ENCODE results near the gene GSPT1. TPM values are rescaled to one million over a fixed set of nuclear protein-coding genes. Genes with fewer than 3 reads are reported as not detected.

The GSPT1 gene
- total and polyA plus RNA-seq, 2 donors (not counting 1 experiment from before 2014, with no cell fraction given): 20.6 to 72.6 TPM

DNA sequence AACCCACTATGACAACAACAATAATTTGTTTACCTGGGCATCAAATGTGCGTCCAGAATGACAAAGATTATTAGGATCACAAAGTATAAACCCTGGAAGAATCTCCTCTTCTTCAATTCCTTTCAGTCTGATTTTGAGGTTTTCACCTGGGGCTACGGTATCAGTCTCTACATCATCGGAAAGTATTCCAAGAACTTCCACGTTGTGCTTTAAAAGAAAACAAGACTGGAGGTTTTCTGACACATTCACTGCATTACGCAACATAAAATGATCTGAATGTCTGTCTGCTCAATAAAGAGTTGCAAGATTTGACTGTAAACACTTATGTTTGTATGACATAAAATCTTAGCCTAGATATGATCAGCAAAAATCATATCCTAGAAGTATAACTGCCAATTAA, 38.4 kb downstream of the GSPT1 start:
- Histone ChIP-seq H3K4me3 (ENCODE audit: control extremely low read depth in 1 of 5, extremely low read depth in 1 of 5, insufficient read depth in 1 of 5, low read depth in 2 of 5, low read length in 4 of 5) (no peak overlapping the region), H3K79me2 (ENCODE audit: control insufficient read depth, insufficient read depth, low read length) (peaks cover 7% of the 10 kb centered on the region), H3K36me3 (replicated peaks in 1 of 2; ENCODE audit: control extremely low read depth in 1 of 2, control insufficient read depth in 1 of 2, extremely low read depth in 1 of 2, insufficient read depth in 2 of 2, low read length in 1 of 2) (peaks cover 10 to 69% of the 10 kb centered on the region in 2 experiments), H2AFZ (ENCODE audit: insufficient read depth, low read depth, low read length, poor library complexity, severe bottlenecking) (no peak overlapping the region), H3K27me3 (replicated peaks in 1 of 4; ENCODE audit: control extremely low read depth in 1 of 4, control insufficient read depth in 3 of 4, insufficient read depth in 4 of 4, low read length in 3 of 4) (no peaks in the 10 kb centered on the region), H3K4me2 (replicated peaks; ENCODE audit: low read depth, low read length, poor library complexity, severe bottlenecking) (no peak overlapping the region), H3K4me1 (ENCODE audit: control insufficient read depth in 2 of 2, insufficient read depth in 2 of 2, low read length in 2 of 2) (no peaks in the 10 kb centered on the region), H4K20me1 (ENCODE audit: control insufficient read depth, insufficient read depth, low read length, poor library complexity, severe bottlenecking) (no peaks in the 10 kb centered on the region), H3K9me3 (ENCODE audit: control extremely low read depth in 1 of 3, control insufficient read depth in 2 of 3, insufficient read depth in 1 of 3, low read length in 2 of 3) (no peaks in the 10 kb centered on the region), H3K9ac (ENCODE audit: low read length) (no peak overlapping the region), H3K27ac (ENCODE audit: low read length in 2 of 2) (no peak overlapping the region)
- no peaks in the 10 kb centered on the region for H3K4me1 Mint-ChIP-seq
- intact Hi-C loops (cut with micrococcal nuclease): no loop called here
- ATAC-seq (ENCODE audit: low read depth): no peak
- no peak overlapping the region for H3K4me3 Mint-ChIP-seq
- TF ChIP-seq EZH2 (IDR thresholded peaks at IDR 0.05; ENCODE audit: borderline replicate concordance, insufficient read depth, low read depth, low read length, poor library complexity, severe bottlenecking) (no peak), CTCF (IDR thresholded peaks at IDR 0.05) (no peak)
- no peaks in the 10 kb centered on the region for H3K9me3 Mint-ChIP-seq (ENCODE audit: insufficient read depth)
- POLR2A ChIA-PET: interaction anchor here (0.6 kb wide), 1 partner anchor 159 kb away, joined by 3 read pairs; no protein-coding TSS in a partner anchor
- H3K27me3 Mint-ChIP-seq: no peaks in the 10 kb centered on the region
- 96% methylated on average over 4 of the region's 5 CpGs for WGBS (ENCODE audit: insufficient coverage)
- CTCF ChIA-PET: interaction anchor here (1.7 kb wide), 1 partner anchor 191 kb away, joined by 5 read pairs; no protein-coding TSS in a partner anchor
- H3K27ac Mint-ChIP-seq: no peak overlapping the region
- no peak for DNase-seq

DNA sequence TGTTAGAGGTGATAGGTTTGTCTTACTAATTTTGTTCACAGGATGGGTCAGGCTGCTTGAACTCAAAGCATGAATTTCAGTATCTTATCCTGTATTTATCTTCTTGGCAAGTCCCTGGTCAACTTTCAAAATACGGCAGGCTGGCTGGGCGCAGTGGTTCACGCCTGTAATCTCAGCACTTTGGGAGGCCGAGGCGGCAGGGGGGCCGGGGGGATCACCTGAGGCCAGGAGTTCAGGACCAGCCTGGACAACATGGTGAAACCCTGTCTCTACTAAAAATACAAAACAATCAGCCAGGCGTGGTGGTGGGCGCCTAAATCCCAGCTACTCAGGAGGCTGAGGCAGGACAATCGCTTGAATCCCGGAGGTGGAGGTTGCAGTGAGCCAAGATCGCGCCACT, 39.5 kb downstream of the GSPT1 start:
- intact Hi-C loops (cut with micrococcal nuclease): no loop called here
- POLR2A ChIA-PET: no interaction called here
- Histone ChIP-seq H4K20me1 (ENCODE audit: control insufficient read depth, insufficient read depth, low read length, poor library complexity, severe bottlenecking) (no peaks in the 10 kb centered on the region), H2AFZ (ENCODE audit: insufficient read depth, low read depth, low read length, poor library complexity, severe bottlenecking) (no peak overlapping the region), H3K79me2 (ENCODE audit: control insufficient read depth, insufficient read depth, low read length) (peaks cover 3% of the 10 kb centered on the region), H3K9ac (ENCODE audit: low read length) (no peak overlapping the region), H3K27ac (ENCODE audit: low read length in 2 of 2) (no peak overlapping the region), H3K4me2 (replicated peaks; ENCODE audit: low read depth, low read length, poor library complexity, severe bottlenecking) (no peak overlapping the region), H3K4me1 (ENCODE audit: control insufficient read depth in 2 of 2, insufficient read depth in 2 of 2, low read length in 2 of 2) (no peaks in the 10 kb centered on the region), H3K4me3 (ENCODE audit: control extremely low read depth in 1 of 5, extremely low read depth in 1 of 5, insufficient read depth in 1 of 5, low read depth in 2 of 5, low read length in 4 of 5) (no peak overlapping the region), H3K36me3 (replicated peaks in 1 of 2; ENCODE audit: control extremely low read depth in 1 of 2, control insufficient read depth in 1 of 2, extremely low read depth in 1 of 2, insufficient read depth in 2 of 2, low read length in 1 of 2) (peaks cover 10 to 65% of the 10 kb centered on the region in 2 experiments), H3K9me3 (ENCODE audit: control extremely low read depth in 1 of 3, control insufficient read depth in 2 of 3, insufficient read depth in 1 of 3, low read length in 2 of 3) (no peaks in the 10 kb centered on the region), H3K27me3 (replicated peaks in 1 of 4; ENCODE audit: control extremely low read depth in 1 of 4, control insufficient read depth in 3 of 4, insufficient read depth in 4 of 4, low read length in 3 of 4) (no peaks in the 10 kb centered on the region)
- CTCF ChIA-PET: interaction anchor here (1.7 kb wide), 1 partner anchor 192 kb away, joined by 5 read pairs; no protein-coding TSS in a partner anchor
- no peak overlapping the region for H3K4me3 Mint-ChIP-seq
- no peak for ATAC-seq (ENCODE audit: low read depth)
- H3K9me3 Mint-ChIP-seq (ENCODE audit: insufficient read depth): no peaks in the 10 kb centered on the region
- H3K4me1 Mint-ChIP-seq: no peaks in the 10 kb centered on the region
- 96% methylated on average over 12 of the region's 12 CpGs for WGBS (ENCODE audit: insufficient coverage)
- no peak overlapping the region for H3K27ac Mint-ChIP-seq
- no peak for DNase-seq
- H3K27me3 Mint-ChIP-seq: no peaks in the 10 kb centered on the region
- no peak for TF ChIP-seq CTCF (IDR thresholded peaks at IDR 0.05)
- no peak for TF ChIP-seq EZH2 (IDR thresholded peaks at IDR 0.05; ENCODE audit: borderline replicate concordance, insufficient read depth, low read depth, low read length, poor library complexity, severe bottlenecking)

All from B cell (primary cell).